Adrenal gland (tissue), 5 donors: ENCODE measurements around the gene LAMA2.

Experiments
- POLR2A ChIP-seq, 2 donors: fragments of 450-650 bp; IDR thresholded peaks; one replicate each; pipeline ENCODE4 v1.6.1; 2017; ENCODE audit warnings: antibody characterized with exemption in 2 of 2, mild to moderate bottlenecking in 2 of 2, moderate library complexity in 1 of 2
- TF ChIP-seq, protein P1 (sequence below), 6 experiments: fragments of 450-650 bp in 4 of 6; fragments of 200-600 bp in 2 of 6; sonication (generic) in 1 of 6; IDR thresholded peaks; 1 replicate in 5 of 6; 2 replicates in 1 of 6; pipeline versions ENCODE4 v1.5.1 to v1.8.0; 2016 to 2021; ENCODE audit warnings: antibody characterized with exemption in 6 of 6, mild to moderate bottlenecking in 2 of 6, moderate library complexity in 1 of 6
- donor health status: DM: no; HTN: no; CAD: no.

DNA sequence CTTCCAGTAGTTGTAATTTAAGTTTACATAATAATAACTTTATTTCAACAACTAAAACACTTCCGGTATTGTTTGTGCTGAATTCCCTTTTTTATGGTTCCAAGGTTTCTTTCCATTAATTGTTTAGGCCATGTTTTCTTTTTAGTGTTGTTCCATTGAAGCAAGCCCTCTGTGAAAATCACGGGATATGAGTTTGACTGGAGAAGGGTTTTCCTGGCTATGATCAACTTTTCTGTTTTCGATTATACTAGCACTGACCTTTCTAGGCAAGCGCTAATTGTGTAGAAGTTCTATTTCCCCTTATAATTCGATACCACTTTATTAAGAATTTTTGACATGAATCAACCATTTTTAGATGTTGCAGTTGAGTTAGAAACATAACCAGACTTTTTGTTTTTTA lies 2.4 kb downstream of the LAMA2 start:
- no peak for TF ChIP-seq POLR2A (IDR thresholded peaks at IDR 0.05)
- TF ChIP-seq, protein P1, sequence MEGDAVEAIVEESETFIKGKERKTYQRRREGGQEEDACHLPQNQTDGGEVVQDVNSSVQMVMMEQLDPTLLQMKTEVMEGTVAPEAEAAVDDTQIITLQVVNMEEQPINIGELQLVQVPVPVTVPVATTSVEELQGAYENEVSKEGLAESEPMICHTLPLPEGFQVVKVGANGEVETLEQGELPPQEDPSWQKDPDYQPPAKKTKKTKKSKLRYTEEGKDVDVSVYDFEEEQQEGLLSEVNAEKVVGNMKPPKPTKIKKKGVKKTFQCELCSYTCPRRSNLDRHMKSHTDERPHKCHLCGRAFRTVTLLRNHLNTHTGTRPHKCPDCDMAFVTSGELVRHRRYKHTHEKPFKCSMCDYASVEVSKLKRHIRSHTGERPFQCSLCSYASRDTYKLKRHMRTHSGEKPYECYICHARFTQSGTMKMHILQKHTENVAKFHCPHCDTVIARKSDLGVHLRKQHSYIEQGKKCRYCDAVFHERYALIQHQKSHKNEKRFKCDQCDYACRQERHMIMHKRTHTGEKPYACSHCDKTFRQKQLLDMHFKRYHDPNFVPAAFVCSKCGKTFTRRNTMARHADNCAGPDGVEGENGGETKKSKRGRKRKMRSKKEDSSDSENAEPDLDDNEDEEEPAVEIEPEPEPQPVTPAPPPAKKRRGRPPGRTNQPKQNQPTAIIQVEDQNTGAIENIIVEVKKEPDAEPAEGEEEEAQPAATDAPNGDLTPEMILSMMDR (IDR thresholded peaks at IDR 0.05), result no peak
